Mammary epithelial cell (primary cell): ENCODE data around the gene BZW1.

Experiments used
- CTCF ChIP-seq, 2 donors: IDR thresholded peaks in 1 of 2; conservative IDR thresholded peaks in 1 of 2; 2 replicates each; pipeline ENCODE4 v1.5.1; 2011 to 2012; ENCODE audit warnings: inconsistent platforms in 2 of 2, low read length in 2 of 2, mild to moderate bottlenecking in 2 of 2, control low read depth in 1 of 2, low read depth in 1 of 2; ENCODE audit not compliant: insufficient read depth in 1 of 2; ENCODE audit errors: extremely low read depth in 1 of 2
- EZH2 ChIP-seq: IDR thresholded peaks from 2 replicates; pipeline ENCODE4 v1.6.1; 2012; ENCODE audit warnings: low read length, inconsistent platforms, borderline replicate concordance

- TF ChIP-seq CTCF (conservative IDR thresholded peaks at IDR 0.05 in 1 of 2, IDR thresholded peaks at IDR 0.05 in 1 of 2; ENCODE audit: extremely low read depth in 1 of 2, insufficient read depth in 1 of 2, low read depth in 1 of 2, low read length in 2 of 2) (no peak), EZH2 (no peak)
Measured at GRCh38 chr2:200821686-200822245, 10.1 kb downstream of the BZW1 start.
